GM12864 (cell line): ENCODE data around the gene PADI1.

ENCODE experiments used
- DNase-seq: peaks from one replicate; pipeline ENCODE4 v3.0.0-alpha.2; 2011; ENCODE audit warnings: low read depth
- H3K4me3 ChIP-seq: 2 replicates; pipeline ENCODE4 v1.5.1; 2011; ENCODE audit warnings: mild to moderate bottlenecking, low read depth, low read length, control low read depth
- TF ChIP-seq, protein P1 (sequence below): IDR thresholded peaks from 2 replicates; pipeline ENCODE4 v1.5.1; 2011; ENCODE audit warnings: low read depth, mild to moderate bottlenecking, moderate library complexity, low read length, control low read depth, inconsistent platforms; ENCODE audit errors: missing control alignments

PADI1 gene

DNA sequence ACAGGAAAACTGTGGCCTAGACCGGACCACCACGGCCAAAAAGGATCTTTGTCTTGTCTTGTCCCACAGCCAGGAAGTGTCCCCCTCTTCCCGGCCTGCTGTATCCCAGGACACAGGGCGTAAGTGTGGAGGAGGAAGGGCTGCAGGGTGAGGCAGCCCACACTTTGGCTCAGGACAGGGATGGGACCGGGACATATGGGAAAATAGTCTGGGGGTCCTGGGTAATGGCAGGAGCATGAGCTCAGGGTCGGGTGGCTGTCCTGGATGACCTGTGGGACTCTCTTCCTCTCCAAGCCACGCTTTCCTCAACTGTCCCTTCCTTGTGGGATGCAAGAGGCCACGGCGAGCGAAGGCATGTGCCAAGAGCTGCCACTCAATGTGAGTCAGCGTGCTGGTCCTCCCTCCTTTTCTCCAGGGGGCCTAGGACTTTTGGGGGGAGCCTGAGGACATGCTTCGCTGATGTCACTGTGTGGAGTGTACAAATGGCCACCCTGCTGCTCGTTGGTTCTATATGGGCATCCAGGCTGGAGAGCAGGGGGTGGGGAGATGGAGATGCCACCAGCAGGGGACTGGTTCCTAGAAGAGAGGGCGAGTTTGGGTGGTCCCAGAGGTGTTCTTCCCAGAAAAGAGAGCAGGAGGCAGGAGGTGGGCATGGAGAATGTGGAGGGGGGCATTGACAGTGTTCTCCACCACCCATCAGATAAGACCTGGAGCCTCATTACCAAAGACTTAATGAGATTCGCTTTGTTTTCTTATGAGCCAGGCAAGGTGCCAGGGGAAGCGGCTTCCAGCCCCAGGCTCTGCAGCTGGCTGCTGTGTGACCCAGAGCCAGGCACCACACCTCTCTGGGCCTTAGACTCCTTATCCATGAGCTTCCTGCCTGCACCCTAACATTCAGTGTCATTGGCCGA lies 11.5 kb upstream of the PADI1 start:
- H3K4me3 ChIP-seq = no peak overlapping the region
- TF ChIP-seq, protein P1, sequence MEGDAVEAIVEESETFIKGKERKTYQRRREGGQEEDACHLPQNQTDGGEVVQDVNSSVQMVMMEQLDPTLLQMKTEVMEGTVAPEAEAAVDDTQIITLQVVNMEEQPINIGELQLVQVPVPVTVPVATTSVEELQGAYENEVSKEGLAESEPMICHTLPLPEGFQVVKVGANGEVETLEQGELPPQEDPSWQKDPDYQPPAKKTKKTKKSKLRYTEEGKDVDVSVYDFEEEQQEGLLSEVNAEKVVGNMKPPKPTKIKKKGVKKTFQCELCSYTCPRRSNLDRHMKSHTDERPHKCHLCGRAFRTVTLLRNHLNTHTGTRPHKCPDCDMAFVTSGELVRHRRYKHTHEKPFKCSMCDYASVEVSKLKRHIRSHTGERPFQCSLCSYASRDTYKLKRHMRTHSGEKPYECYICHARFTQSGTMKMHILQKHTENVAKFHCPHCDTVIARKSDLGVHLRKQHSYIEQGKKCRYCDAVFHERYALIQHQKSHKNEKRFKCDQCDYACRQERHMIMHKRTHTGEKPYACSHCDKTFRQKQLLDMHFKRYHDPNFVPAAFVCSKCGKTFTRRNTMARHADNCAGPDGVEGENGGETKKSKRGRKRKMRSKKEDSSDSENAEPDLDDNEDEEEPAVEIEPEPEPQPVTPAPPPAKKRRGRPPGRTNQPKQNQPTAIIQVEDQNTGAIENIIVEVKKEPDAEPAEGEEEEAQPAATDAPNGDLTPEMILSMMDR = no peak
- DNase-seq = no peak

DNA sequence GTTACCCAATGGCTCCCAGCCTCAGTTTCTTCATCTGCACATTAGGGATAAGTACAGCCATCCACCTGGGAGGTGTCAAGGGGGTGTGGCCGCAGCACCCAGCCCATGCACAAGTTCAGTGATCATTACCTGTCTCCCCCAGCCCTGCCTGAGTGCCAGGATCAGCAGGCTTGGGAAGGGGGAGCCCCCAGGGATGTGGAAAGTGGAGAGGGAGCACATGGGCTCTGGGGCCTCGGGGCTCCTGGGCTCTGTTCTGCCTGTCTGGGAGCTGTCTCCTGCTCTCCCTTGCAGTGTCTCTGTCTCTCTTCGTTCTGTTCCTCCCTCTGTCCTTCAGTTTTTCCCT lies 10.8 kb upstream of the PADI1 start:
- TF ChIP-seq, protein P1 = no peak
- no peak overlapping the region for H3K4me3 ChIP-seq
- DNase-seq = no peak

DNA sequence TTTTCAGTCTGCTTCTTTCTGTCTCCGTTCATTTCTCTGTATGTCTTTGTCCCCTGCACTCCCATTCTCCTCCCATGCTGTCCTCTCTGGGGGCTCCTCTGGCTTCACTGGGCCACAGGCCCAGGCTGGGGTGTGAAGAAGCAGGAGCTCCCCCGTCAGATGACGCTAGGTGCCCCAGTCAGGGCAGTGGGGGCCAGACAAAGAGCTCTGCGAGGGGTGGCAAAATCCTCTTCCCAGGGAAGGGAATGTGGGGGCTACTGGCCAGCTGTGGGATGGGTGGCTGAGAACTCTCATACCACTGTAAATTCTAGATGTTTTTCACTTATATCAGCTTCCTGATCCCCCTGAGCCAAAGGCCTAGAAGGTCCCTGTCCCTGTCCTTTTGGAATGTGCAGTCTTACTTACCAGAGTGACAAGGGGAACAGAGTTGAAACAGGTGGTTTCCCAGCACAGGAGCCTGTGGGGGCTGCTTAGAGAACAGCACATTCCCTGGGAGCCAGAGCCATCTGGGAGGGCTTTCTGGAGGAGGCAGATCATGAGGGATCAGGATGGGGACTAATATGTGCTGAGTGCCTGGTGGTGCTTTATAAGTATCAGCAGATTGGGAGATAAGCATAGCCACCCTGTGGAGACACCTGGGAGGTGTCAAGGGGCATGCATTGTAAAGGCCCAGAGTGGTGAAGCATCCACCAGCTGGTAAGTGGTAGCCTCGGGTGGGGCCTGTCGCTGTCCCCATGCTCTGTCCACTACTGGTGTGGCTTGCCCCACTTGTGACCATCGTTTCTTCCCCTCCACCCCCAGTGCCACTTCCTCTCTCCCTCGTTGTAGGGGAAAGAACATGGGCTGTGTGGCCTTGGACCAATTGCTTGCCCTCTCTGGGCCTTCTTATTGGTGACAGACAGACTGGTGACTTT lies 10.1 kb upstream of the PADI1 start:
- no peak for DNase-seq

DNA sequence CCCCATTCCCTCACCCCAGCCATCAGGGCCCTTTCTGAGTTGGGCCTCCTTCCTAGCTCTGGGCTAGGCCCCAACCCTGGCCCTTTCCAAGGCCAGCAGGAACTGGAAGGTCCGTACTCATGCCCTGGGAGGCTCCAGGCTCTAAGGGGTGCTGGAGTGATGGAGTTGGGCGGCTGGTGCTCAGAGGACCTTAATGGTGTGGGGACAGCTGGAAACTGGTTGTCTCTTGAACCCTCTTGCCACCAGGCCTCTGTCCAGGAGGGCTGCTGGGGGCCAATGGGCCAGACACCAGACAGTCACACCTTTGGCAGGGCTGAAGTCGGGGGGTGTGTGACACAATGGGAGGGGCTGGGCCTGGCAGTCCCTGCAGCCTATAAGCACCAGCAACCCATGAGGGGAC lies 9.2 kb upstream of the PADI1 start:
- DNase-seq = no peak
- TF ChIP-seq, protein P1 = no peak
- H3K4me3 ChIP-seq = no peak overlapping the region

More for the DNA sequence above, 10.1 kb upstream of the PADI1 start:
- H3K4me3 ChIP-seq = no peak overlapping the region
- TF ChIP-seq, protein P1 = no peak

DNA sequence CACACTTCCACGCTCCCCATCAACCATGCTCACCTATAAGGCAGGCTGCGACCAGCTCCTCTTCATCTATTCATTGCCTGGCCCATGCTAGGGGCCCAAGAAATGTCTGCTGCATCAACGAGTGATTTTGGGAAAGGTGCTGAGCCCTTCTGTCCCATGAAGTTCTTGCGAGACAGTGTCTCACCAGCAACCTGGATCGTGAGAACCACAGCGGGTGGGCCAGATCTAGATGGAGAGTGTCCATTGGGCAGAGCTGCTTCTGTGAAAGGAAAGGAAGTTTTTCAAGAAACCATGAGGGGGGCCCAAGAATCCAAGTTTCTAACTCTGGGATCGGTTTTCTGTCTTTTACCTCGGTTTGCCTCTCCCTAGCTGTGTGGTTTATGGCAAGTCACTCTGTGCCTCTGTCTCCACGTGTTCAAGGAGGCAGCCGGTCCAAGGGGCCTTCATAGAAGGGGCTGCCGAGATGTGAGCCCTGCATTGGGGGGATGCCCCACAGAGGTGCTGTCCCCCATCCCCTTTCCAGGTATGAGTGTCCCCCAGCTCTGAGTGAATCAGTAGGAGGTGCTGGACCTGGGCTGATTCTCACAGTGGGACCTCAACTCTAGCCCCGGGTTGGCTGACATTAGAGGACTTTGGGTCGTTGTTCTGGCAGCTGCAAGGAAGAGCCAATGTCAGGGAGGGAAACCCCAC lies 8.3 kb upstream of the PADI1 start:
- no peak for DNase-seq
- TF ChIP-seq, protein P1 = no peak
- no peak overlapping the region for H3K4me3 ChIP-seq

DNA sequence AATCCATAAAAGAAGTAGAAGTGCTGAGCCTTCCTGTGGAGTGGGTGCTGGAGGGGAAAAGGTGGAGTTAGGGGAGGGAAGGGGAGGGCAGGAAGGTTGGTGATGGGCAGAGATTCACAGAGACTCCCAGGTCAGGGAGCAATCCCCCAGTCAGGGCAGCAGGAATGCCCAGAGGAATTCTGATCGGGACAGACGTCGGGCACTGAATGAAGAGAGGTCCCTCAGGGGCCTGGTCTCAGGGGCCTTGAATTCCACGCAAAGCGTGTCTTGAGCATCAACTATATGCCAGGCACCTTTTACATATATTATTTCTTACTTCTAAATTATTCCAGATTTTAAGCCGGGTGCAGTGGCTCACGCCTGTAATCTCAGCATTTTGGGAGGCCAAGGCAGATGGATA lies 7.2 kb upstream of the PADI1 start:
- H3K4me3 ChIP-seq = no peak overlapping the region
- TF ChIP-seq, protein P1 = no peak
- no peak for DNase-seq
